HEK293T (cell line): Measurements from ENCODE around the gene TRPM2.

Experiments
- ARNT ChIP-seq: fragments of 450-650 bp; IDR thresholded peaks from 2 replicates; pipeline ENCODE4 v1.6.1; 2017; ENCODE audit warnings: mild to moderate bottlenecking
- BHLHE40 ChIP-seq: fragments of 450-650 bp; IDR thresholded peaks from 2 replicates; pipeline ENCODE4 v1.6.1; 2016; ENCODE audit warnings: mild to moderate bottlenecking, moderate library complexity, borderline replicate concordance
- ELF4 ChIP-seq: fragments of 450-650 bp; IDR thresholded peaks from 2 replicates; pipeline ENCODE4 v1.6.1; 2017; ENCODE audit warnings: antibody characterized with exemption
- FOXA1 ChIP-seq: fragments of 450-650 bp; IDR thresholded peaks from 2 replicates; pipeline ENCODE4 v1.6.1; 2016; ENCODE audit warnings: mild to moderate bottlenecking
- FOXK2 ChIP-seq: fragments of 450-650 bp; IDR thresholded peaks from 2 replicates; pipeline ENCODE4 v1.6.1; 2016; ENCODE audit warnings: mild to moderate bottlenecking
- FOXM1 ChIP-seq: fragments of 450-650 bp; IDR thresholded peaks from 2 replicates; pipeline ENCODE4 v1.6.1; 2017; ENCODE audit warnings: mild to moderate bottlenecking, borderline replicate concordance
- HDGF ChIP-seq: fragments of 450-650 bp; IDR thresholded peaks from 2 replicates; pipeline ENCODE4 v1.6.1; 2017; ENCODE audit warnings: antibody characterized with exemption, borderline replicate concordance
- LEF1 ChIP-seq: fragments of 450-650 bp; IDR thresholded peaks from 2 replicates; pipeline ENCODE4 v1.6.1; 2017; ENCODE audit warnings: mild to moderate bottlenecking, borderline replicate concordance
- NFRKB ChIP-seq: fragments of 450-650 bp; IDR thresholded peaks from 2 replicates; pipeline ENCODE4 v1.6.1; 2016; ENCODE audit warnings: mild to moderate bottlenecking, moderate library complexity
- PKNOX1 ChIP-seq: fragments of 450-650 bp; IDR thresholded peaks from 2 replicates; pipeline ENCODE4 v1.6.1; 2016
- SP1 ChIP-seq: fragments of 450-650 bp; IDR thresholded peaks from 2 replicates; pipeline ENCODE4 v1.6.1; 2017
- SUZ12 ChIP-seq: fragments of 450-650 bp; IDR thresholded peaks from 2 replicates; pipeline ENCODE4 v1.6.1; 2016; ENCODE audit warnings: mild to moderate bottlenecking
- TARDBP ChIP-seq: fragments of 450-650 bp; IDR thresholded peaks from 2 replicates; pipeline ENCODE4 v1.6.1; 2016

GRCh38 chr21:44357064-44357837, 3.8 kb downstream of the TRPM2 start:
- TF ChIP-seq FOXK2: no peak
- no peak for TF ChIP-seq ELF4
- no peak for TF ChIP-seq FOXA1
- TF ChIP-seq SP1: no peak
- no peak for TF ChIP-seq NFRKB
- TF ChIP-seq BHLHE40: no peak
- no peak for TF ChIP-seq SUZ12
- TF ChIP-seq ARNT: no peak
- TF ChIP-seq PKNOX1: no peak
- TF ChIP-seq HDGF: no peak
- TF ChIP-seq TARDBP: no peak
- no peak for TF ChIP-seq LEF1
- TF ChIP-seq FOXM1: no peak
